Fibroblast of the aortic adventitia (primary cell): Measurements from ENCODE around the gene CASP3. TPM values are rescaled to one million over a fixed set of nuclear protein-coding genes. Genes with fewer than 3 reads are reported as not detected.

Source experiments
- DNase-seq: peaks from one replicate; pipeline ENCODE4 v3.0.0-alpha.2; 2010; ENCODE audit warnings: low read depth
- H3K4me3 ChIP-seq: 2 replicates; pipeline ENCODE4 v1.5.1; 2011; ENCODE audit warnings: low read depth, mild to moderate bottlenecking, control low read depth, low read length, moderate library complexity
- total RNA-seq: library from RNA; depleted of rRNA; stranded (reverse); fragments of >200 nt; gene quantifications from 2 replicates; pipeline ENCODE4 v1.2.3, GENCODE V29; 2012; ENCODE audit warnings: low replicate concordance
- TF ChIP-seq, protein P1 (sequence below): IDR thresholded peaks from 2 replicates; pipeline ENCODE4 v1.5.1; 2011; ENCODE audit warnings: mild to moderate bottlenecking, low read length, control low read depth, inconsistent platforms; ENCODE audit not compliant: insufficient read depth

The CASP3 gene
- total RNA-seq, 1 donor: 36.2 TPM

DNA sequence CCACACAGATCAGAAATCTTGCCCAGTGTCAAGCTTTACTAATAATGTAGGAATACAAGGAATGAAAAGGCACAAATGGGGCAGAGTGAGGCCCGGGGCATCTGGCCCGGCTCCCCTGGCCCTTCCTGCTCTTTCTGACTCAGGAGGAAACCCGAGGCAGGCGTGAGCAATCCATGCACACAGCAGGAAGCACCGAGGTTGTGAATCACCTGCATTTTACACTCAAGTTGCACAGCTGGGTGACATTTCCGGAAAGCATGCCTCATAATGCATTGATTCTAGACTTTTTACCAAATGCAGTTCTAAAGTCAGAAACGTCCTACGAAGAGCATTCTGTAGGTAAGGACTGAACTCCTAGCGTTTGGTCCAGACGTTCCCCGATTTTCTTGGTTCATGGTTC lies 39.2 kb upstream of the CASP3 start:
- TF ChIP-seq, protein P1, sequence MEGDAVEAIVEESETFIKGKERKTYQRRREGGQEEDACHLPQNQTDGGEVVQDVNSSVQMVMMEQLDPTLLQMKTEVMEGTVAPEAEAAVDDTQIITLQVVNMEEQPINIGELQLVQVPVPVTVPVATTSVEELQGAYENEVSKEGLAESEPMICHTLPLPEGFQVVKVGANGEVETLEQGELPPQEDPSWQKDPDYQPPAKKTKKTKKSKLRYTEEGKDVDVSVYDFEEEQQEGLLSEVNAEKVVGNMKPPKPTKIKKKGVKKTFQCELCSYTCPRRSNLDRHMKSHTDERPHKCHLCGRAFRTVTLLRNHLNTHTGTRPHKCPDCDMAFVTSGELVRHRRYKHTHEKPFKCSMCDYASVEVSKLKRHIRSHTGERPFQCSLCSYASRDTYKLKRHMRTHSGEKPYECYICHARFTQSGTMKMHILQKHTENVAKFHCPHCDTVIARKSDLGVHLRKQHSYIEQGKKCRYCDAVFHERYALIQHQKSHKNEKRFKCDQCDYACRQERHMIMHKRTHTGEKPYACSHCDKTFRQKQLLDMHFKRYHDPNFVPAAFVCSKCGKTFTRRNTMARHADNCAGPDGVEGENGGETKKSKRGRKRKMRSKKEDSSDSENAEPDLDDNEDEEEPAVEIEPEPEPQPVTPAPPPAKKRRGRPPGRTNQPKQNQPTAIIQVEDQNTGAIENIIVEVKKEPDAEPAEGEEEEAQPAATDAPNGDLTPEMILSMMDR: no peak
- no peak overlapping the region for H3K4me3 ChIP-seq
- peak; percentile 80 for DNase-seq

DNA sequence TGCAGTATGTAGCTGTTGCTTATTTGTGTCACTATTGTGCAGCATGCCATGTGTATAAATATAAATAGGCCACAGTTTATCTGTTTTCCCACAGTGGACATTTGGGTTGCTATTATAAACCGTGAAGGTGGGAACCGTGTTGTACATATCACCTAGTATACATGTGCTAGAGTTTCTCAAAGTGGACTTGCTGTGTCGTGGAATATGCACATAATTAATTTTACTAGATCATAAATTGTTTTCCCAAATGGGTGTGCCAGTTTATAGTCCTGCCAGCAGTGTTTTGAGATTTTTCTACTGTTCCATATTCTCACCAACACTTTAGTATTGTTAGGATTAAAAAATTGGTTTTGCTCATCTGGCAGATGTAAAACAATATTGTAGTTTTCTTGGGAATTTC lies 38.8 kb upstream of the CASP3 start:
- TF ChIP-seq, protein P1: no peak
- H3K4me3 ChIP-seq: no peak overlapping the region
- no peak for DNase-seq

GRCh38 chr4:184684491-184685189 lies 35.4 kb upstream of the CASP3 start:
- TF ChIP-seq, protein P1: no peak
- H3K4me3 ChIP-seq: no peak overlapping the region
- no peak for DNase-seq

DNA sequence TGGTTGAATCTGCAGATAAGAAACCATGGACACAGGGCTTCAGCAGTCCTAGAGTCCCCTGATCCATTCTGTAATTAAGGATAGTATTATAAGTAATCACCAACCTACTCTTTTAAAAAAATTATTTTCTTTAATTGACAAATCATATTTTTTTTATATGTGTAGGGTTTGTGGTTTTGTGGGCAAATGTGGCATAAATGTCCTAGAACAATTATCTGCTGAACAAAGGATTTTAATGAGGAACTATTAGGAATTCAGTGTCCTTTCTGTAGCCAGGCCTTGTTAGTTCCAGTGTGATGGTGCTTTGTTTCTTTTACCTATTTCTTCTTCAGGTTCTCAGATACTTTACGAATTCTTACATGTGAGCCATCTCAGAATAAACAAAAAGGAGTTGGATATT lies 32.7 kb upstream of the CASP3 start:
- DNase-seq: no peak
- H3K4me3 ChIP-seq: no peak overlapping the region
- TF ChIP-seq, protein P1: no peak

- TF ChIP-seq, protein P1: no peak
- no peak overlapping the region for H3K4me3 ChIP-seq
- DNase-seq: no peak
Observed at GRCh38 chr4:184680698-184681097, 31.5 kb upstream of the CASP3 start.

DNA sequence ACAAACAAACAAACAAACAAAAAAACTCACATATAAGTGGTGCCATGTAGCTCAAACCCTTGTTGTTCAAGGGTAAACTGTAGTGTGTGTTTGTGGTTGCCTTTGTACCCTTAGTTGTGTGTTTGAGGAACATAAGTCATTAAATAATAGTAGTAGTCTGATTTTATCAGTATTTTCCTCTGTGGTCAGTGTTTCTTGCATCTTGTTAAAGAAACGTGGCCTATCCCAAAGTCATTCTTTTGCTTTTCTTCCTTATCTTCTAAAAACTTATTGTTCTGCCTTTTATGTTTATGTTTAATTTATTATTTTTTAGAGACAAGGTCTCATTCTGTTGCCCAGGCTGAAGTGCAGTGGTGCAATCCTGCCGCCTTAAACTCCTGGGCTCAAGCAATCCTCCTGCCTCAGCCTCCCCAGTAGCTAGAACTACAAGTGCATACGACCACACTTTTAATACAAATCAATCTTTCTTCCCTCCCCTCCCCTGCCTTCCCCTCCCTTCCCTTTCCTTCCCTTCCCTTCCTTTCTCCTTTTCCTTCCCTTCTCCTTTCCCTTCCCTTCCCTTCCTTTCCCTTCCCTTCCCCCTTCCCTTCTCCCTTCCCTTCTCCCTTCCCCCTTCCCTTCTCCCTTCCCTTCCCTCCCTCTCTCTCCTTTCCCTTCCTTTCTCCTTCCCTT lies 26.7 kb upstream of the CASP3 start:
- DNase-seq: no peak
- H3K4me3 ChIP-seq: no peak overlapping the region
- TF ChIP-seq, protein P1: no peak
